Activated T-cell treated with anti-CD3 and anti-CD28 coated beads for 48 hours (primary cell): ENCODE data around the gene ARF3.
"Not testable (repeated sequence)": the region's sequence is repeated elsewhere in the genome, so short reads cannot be mapped to it uniquely, and the experiment has no call there.

Source experiments
- DNase-seq: peaks from one replicate; pipeline ENCODE4 v3.0.0-alpha.2; 2020; ENCODE audit warnings: low read depth

Gene ARF3

DNA sequence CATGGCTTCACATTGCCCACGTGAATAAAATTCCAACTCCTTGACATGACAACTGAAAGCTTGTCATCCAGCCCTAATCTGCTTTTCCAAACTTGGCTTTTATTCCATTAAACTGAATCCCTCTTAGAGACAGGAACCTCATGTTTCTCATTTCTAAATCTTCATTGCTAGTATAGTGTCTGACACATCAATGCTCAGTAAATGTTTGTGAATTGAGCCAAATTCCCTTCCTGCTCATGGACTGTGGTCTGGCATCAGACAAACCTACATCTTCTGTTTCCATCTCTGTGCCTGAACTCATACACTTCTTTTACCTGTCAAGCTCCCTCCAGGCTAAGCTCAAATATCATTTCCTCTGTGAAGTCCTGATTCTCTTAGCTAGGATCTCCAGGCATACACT is 27.7 kb downstream of the ARF3 start:
- DNase-seq, result no peak

DNA sequence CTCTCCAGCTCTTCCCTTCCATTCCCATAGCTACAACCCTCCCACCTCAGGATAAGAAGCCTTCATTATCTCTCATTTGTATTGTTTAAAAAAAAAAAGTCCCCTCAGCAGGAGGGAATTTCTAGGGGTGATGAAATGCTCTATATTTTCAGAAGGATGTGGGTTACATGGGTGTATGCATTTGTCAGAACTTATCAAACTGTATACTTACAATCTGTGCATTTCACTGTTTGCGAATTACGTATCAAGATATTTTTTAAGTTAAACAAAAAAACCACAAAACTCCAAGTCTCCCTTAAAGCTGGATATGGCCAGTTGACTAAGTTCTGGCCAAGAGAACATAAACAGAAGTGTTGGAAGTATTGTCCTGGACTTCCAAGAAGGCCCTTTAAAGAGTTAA is 30.0 kb downstream of the ARF3 start:
- DNase-seq, result no peak

DNA sequence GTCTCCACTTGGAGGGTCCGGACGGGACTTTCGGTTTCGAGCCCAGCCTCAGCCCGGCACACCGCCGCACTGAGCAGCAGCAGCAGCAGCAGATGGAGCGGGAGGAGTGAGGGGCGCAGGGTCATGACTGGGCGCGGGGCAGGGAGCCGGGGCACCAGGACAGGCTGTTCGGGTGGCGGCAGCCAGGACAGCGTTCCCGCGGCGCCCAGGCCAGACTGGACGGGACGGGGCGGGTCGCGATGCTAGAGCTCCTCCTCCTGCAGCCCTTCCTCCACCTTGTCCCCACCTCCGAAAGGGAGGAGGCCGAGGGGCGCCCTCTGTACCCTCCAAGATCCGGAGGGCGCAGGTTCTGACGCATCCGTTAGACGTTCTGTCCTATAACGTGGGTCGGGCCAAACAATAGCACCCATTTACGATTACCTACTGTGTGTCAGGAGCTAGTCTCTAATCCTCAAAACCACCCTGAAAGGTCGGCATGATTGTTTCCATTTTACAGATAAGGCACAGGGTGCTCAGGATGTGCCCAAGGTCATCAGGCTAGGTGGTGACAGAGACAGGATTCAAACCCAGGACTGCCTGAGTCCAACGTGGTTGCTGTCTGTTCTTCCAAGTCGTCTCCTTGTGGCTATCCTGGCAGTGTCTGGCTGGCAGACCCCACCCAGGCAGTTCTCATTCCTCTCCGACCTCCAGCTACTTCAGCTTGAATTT is 31.8 kb downstream of the ARF3 start, which contains the start of gene FKBP11:
TSS of gene FKBP11 (minus strand) at position 189 of the 708 bp plus-strand sequence. CDS start at position 125, 64 bp downstream.
- DNase-seq, result peak; percentile 69

DNA sequence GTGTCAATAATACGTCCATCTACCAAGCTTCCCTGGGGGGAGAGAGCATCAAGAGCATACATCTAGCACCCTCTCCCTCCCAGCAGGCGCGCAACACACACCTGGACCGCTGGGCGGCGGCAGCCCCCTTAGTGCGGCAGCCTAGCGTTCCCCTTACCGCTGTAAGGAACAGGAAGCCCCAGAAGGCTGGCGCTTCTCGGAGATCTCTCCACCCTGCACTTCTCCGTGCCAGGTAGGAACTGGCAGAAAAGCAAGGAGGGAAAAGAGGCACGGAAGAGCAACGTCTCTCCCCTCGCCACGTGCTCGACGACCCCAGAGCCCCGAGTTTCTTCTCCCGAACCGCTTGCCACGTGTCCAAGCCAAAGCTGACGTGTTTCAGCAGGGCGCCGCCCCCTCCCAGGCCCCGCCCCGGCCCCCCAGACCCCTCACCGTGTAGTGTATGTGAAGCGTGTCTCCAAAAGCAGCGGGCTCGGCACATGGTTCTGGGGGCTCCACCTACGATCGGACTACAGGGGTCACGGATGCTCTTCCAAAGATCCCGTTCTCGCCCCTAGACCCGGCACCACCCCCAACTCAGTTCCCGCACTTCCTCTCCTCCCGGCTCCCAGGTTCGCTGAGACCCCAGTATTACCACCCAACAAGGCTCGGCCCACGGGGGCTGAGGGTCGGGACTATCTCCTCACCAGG is 32.5 kb downstream of the ARF3 start:
- peak; percentile 65 for DNase-seq

DNA sequence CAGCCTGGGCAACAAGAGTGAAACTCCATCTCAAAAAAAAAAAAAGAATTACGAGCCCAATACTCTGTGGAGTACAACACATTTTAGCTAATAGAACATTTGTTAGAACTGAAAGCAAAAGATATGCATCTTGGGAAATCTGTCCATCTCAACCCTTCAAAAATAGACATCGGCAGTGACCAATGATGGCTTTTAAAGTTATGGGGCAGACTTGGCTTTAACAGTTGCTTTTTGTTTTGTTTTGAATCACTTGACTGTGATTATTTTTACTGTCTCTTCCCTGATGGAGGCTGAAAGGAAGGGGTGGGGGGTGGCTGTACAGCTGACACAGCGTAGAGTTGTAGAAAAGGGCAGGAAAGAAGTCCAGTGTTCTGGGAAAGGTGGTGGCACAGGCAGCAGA is 34.2 kb downstream of the ARF3 start:
- DNase-seq, result no peak

DNA sequence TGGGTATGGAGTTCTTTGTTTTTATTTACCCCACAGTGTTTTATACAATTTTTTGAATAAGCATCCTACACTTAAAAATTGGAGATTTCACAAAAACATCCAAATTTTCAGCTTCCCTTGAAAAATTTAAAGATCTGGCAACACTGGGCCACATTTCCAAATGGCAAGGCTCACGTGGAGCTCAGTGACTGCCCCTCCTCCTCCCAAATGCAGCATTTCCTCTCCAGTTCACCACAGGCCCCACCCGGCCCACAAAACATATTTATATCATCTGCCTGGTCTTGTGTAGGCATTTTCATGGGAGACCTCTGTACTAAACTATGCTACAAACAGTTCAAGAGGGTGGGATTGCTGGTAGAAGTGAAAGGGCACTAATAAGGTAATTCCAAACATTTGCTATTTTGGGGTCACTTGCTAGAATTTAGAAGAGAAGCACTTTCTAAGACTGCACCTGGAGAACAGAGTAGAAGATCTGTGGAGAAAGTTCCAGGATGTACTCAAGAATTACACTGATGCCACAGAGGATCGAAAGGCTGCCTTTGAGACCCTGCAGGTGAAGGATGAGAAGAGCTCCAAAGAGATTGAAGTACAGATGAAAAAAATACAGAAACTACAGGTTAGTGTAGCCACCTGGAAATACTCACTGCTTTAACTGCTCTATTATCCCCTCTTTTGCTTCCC is 39.3 kb downstream of the ARF3 start:
- no peak for DNase-seq

DNA sequence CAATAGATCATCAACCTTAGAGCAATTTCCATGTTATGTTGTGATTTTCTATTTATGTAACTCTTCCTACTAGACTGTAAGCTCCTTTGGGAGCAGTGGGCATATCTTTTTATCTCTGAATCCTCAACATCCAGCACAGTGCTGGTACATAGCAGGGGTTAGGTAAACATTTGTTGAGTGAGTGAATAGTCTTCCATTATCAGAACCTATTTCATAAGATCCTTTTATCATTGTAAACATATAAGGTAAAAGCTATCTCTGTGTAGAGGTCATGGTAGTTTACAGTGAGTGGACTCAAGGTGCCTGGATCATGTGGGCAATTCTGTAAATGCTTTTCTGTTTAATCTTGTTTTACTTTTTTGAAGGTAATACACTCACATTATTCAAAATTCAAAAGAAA is 47.1 kb downstream of the ARF3 start:
- DNase-seq, result no peak

DNA sequence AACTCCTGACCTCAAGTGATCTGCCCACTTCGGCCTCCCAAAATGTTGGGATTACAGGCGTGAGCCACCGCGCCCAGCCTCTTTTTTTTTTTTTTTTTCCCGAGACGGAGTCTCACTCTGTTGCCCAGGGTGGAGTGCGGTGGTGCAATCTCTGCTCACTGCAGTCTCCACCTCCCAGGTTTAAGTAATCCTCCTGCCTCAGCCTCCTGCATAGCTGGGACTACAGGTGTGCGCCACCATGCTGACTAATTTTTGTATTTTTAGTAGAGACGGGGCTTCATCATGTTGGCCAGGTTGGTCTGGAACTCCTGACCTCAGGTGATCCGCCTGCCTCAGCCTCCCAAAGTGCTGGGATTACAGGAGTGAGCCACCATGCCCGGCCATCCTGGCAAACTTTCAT is 47.6 kb downstream of the ARF3 start:
- not testable (repeated sequence) for DNase-seq

DNA sequence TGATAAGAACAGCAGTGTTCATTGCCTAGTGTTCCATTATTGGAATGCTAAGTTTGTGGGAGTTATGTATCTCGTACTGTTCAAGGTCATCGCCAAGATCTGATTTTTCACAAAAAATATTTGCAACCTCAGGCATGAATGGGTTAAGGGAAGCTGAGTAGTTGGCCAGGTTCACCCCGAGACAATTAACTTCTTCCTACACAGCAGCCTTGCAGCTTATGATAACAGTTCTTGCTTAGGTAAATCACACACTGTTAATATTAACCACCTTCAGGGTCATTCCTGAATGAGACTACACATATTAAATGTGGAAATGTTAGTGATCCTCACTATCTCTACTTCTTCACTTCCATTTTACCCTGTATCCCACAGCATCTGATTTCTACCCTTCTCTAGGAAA is 50.0 kb downstream of the ARF3 start:
- DNase-seq, result no peak

- peak; percentile 68 for DNase-seq
Observed at GRCh38 chr12:48903982-48904411, 53.3 kb downstream of the ARF3 start.

DNA sequence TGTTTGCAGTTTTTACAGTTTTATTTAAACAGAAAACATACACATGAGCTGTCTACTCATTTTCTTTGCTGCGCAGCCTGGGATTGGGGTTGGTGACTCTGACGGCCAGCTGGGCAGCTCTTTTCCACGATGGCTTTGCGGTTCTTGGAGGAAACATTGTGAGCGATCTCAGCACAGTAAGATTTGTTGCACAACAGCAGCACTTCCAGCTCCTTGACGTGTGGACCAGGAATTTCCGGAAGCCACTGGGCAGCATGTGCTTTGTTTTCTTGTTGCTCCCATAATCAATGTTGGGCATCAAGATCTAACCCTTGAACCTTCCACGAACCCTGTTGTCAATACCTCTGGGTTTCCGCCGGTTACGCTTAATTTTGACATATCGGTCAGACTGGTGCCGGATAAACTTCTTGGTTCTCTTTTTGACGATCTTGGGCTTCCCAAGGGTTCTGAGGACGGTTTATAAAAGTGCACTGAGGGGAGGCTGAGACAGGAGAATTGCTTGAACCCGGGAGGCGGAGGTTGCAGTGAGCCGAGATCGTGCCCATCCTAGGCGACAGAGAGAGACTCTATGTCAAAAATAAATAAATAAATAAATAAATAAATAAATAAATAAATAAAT is 53.8 kb downstream of the ARF3 start:
- DNase-seq, result no peak

DNA sequence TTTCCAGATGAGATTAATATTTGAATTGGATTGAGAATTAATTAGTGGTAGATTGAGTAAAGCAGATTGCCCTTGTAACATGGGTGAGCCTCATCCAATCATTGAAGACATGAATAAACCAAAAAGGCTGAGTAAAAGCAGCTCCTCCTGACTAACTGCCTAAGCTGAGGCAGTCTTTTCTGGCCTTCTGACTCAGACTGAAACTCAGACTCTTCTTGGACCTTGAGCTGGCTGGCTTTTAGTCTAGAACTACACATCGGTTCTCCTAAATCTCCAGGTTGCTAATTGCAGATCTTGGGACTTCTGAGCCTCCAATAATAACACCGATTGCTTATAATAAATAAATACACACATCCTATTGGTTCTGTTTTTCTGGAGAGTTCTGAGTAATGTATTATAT is 56.0 kb downstream of the ARF3 start:
- no peak for DNase-seq

- no peak for DNase-seq
Observed at GRCh38 chr12:48899651-48900050, 57.6 kb downstream of the ARF3 start.

- DNase-seq, result no peak
Observed at GRCh38 chr12:48894271-48894670, 63.0 kb downstream of the ARF3 start.

GRCh38 chr12:48890657-48891418 is 66.4 kb downstream of the ARF3 start:
- peak; percentile 77 for DNase-seq

GRCh38 chr12:48889679-48890078 is 67.6 kb downstream of the ARF3 start:
- DNase-seq, result no peak
